Chondrocyte (in vitro differentiated cells): ENCODE results near the gene SDK2. TPM values are rescaled to one million over a fixed set of nuclear protein-coding genes. Genes with fewer than 3 reads are reported as not detected.

Experiments
- DNase-seq: peaks from one replicate; pipeline ENCODE4 v3.0.0; 2021; ENCODE audit warnings: mixed read lengths, low spot score
- H3K27ac Mint-ChIP-seq: one replicate; pipeline ENCODE4 v1.8.0; 2021; ENCODE audit warnings: mild to moderate bottlenecking, moderate library complexity, mixed read lengths; ENCODE audit not compliant: unreplicated experiment
- H3K27me3 Mint-ChIP-seq: 2 replicates; pipeline ENCODE4 v1.8.0; 2021; ENCODE audit warnings: low read depth, mixed read lengths
- H3K36me3 Mint-ChIP-seq: 2 replicates; pipeline ENCODE4 v1.8.0; 2021; ENCODE audit warnings: low read depth, mixed read lengths
- H3K4me1 Mint-ChIP-seq: 2 replicates; pipeline ENCODE4 v1.8.0; 2021; ENCODE audit warnings: low read depth, mild to moderate bottlenecking, mixed read lengths
- H3K4me3 Mint-ChIP-seq: one replicate; pipeline ENCODE4 v1.8.0; 2021; ENCODE audit warnings: mild to moderate bottlenecking, moderate library complexity, mixed read lengths; ENCODE audit not compliant: unreplicated experiment
- H3K9me3 Mint-ChIP-seq: 2 replicates; pipeline ENCODE4 v1.8.0; 2021; ENCODE audit warnings: low read depth, mixed read lengths
- total RNA-seq: library from RNA; stranded (reverse); gene quantifications from 3 replicates; pipeline ENCODE4 v1.2.1, GENCODE V29; 2021
- TF ChIP-seq, protein P1 (sequence below): fragments of 200-600 bp; sonication (generic); IDR thresholded peaks from 2 replicates; pipeline ENCODE4 v1.5.0; 2021; ENCODE audit warnings: antibody characterized with exemption, mild to moderate bottlenecking, moderate library complexity

Gene SDK2
- total RNA-seq, 1 donor from 2014 or later: 15.8 TPM

DNA sequence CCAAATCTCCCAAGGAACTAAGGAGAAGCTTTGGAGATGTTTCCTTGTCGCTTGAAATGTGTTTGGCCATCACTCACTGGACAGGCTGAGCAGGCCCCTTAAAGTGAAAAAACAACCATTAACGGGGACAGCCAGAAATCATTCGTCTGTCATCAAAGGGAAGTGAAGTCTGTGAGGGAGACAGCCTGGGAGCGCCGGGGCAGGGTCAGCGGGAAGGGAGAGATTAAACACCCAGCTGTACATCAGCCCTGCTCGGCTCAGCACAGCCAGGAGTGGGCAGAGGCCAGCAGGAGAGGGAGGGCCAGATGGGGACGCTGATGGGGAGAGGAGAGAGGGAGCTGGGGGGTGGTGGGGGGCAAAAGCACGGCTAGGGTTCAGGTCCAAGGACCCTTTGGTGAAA, 105.1 kb downstream of the SDK2 start:
- H3K4me3 Mint-ChIP-seq: no peak overlapping the region
- H3K4me1 Mint-ChIP-seq: no peaks in the 10 kb centered on the region
- DNase-seq: no peak
- no peaks in the 10 kb centered on the region for H3K9me3 Mint-ChIP-seq
- H3K27ac Mint-ChIP-seq: no peak overlapping the region
- no peaks in the 10 kb centered on the region for H3K27me3 Mint-ChIP-seq
- TF ChIP-seq, protein P1, sequence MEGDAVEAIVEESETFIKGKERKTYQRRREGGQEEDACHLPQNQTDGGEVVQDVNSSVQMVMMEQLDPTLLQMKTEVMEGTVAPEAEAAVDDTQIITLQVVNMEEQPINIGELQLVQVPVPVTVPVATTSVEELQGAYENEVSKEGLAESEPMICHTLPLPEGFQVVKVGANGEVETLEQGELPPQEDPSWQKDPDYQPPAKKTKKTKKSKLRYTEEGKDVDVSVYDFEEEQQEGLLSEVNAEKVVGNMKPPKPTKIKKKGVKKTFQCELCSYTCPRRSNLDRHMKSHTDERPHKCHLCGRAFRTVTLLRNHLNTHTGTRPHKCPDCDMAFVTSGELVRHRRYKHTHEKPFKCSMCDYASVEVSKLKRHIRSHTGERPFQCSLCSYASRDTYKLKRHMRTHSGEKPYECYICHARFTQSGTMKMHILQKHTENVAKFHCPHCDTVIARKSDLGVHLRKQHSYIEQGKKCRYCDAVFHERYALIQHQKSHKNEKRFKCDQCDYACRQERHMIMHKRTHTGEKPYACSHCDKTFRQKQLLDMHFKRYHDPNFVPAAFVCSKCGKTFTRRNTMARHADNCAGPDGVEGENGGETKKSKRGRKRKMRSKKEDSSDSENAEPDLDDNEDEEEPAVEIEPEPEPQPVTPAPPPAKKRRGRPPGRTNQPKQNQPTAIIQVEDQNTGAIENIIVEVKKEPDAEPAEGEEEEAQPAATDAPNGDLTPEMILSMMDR: no peak
- H3K36me3 Mint-ChIP-seq: no peaks in the 10 kb centered on the region

DNA sequence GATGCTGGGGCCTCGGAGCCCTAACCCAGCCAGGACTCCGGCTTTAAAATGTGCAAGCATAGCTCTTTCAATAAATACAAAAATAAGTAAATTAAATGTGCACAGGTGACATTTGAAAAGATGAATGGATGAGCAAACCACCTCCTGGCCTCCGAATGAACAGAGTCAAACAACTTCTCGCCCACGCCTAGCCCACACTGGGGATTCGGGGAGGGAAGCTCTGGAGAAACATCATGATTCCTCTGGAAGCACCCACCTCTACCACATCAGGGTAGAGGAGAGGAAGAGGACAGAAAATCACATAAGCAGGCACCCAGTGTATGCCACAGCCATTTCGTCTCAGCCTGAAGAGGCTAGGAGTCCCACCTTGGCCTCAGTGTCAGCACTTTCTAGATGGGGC, 105.8 kb downstream of the SDK2 start:
- Mint-ChIP-seq H3K27ac (no peak overlapping the region), H3K9me3 (no peaks in the 10 kb centered on the region), H3K36me3 (no peaks in the 10 kb centered on the region), H3K4me1 (no peaks in the 10 kb centered on the region), H3K27me3 (no peaks in the 10 kb centered on the region), H3K4me3 (no peak overlapping the region)
- DNase-seq: no peak
- TF ChIP-seq, protein P1: no peak

DNA sequence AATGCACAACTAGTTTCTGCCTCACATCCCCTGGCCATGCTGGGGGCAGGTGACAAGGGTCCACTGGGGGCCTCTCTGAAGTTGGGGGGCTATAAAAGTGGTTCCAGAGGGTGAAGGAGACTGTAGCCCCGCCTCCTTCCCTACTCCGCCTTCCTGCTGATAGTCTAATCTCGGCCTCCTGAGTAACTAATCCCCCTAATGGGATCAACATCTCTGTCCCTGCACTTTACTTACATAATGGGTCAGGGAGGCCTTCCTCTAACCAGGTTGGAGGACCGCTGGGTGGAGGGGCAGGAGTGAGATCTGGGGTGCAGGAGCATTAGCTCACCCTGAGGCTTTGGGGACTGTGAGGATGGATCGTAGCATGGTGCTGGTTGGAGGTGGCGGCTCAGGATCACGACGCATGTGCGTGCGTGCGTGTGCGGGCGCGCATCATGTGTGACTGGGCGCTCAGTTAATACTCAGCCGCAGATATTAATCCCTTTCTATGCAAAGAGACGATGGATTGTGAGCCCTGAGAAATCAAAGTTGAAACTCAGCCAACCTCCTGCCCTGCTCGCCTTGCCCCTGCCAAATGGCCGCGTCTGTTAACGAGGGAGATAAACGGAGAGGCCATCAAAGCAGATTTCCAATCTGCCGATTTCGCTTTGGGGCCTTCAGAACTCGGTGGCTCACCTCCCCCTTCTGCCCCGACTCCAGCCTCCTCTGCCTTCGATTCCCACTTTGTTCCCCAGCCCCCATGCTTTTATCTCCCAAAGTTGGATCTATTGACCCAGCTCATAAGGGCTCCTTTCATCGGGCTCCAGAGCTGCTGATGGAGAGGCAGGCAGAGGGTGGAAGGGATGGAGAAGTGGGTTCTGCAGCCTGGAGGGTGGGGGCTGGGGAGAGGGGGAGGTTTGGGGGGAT, 107.3 kb downstream of the SDK2 start:
- H3K27me3 Mint-ChIP-seq: no peaks in the 10 kb centered on the region
- no peak overlapping the region for H3K27ac Mint-ChIP-seq
- no peak for DNase-seq
- peaks cover 12% of the 10 kb centered on the region for H3K4me1 Mint-ChIP-seq
- TF ChIP-seq, protein P1: no peak
- H3K4me3 Mint-ChIP-seq: no peak overlapping the region
- no peaks in the 10 kb centered on the region for H3K9me3 Mint-ChIP-seq
- H3K36me3 Mint-ChIP-seq: no peaks in the 10 kb centered on the region

DNA sequence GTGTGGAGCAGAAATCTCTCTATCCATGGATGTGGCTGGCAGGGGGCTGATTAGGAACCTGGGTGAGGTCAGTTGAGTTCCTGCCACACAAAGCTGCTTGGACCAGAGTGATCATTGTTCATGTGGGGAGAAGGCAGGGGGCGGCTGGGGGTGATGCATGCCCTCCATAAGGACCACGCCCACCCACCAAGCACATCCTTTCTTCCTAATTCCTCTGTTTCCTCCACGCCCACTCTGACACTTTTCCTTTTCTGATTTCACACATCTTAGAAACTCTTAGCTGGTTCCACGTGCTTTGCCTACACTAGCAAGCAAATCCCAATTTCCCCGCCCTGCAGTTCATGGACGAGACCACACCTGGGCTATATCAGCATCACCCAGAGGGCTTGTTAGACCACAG, 108.5 kb downstream of the SDK2 start:
- H3K36me3 Mint-ChIP-seq: no peaks in the 10 kb centered on the region
- H3K9me3 Mint-ChIP-seq: no peaks in the 10 kb centered on the region
- H3K4me3 Mint-ChIP-seq: no peak overlapping the region
- DNase-seq: no peak
- TF ChIP-seq, protein P1: no peak
- no peak overlapping the region for H3K27ac Mint-ChIP-seq
- H3K4me1 Mint-ChIP-seq: peaks cover 24% of the 10 kb centered on the region
- no peaks in the 10 kb centered on the region for H3K27me3 Mint-ChIP-seq

DNA sequence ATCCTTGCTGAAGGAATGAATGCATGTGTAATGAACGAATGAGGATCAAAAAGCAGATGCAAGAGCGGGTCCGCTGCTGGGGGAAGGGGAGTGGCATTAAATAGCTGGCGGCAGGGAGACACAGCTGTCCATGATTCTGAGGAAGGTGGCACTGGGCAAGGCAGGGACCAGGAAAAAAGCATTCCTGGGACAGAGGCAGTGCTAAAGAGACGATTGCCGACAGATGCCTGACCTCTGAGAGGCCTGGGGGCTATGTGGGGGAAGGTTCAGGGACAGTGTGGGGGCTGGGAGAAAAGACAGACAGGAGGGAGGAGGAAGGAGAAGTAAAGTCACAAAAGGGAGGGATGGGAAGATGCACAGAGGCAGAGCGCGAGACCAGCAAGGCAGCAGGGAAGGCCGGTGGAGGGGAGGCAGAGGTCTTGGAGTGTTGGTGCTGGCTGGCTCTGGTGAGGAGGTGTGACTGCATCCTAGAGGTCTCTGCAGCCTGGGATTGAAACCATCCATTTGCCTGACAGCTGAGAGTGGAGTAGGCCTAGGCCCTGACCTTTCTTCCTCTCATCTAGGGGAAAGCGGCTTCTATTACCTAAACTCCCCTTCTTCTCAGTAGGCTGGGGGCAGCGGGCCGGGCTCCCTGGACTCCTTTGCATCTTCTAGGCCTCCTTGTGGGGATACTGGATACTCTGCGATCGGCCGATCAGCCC, 109.9 kb downstream of the SDK2 start:
- H3K4me1 Mint-ChIP-seq: peaks cover 31% of the 10 kb centered on the region
- DNase-seq: no peak
- no peaks in the 10 kb centered on the region for H3K36me3 Mint-ChIP-seq
- H3K4me3 Mint-ChIP-seq: no peak overlapping the region
- no peak overlapping the region for H3K27ac Mint-ChIP-seq
- no peaks in the 10 kb centered on the region for H3K9me3 Mint-ChIP-seq
- TF ChIP-seq, protein P1: no peak
- no peaks in the 10 kb centered on the region for H3K27me3 Mint-ChIP-seq
